IPS DF 4.7 (cell line): ENCODE results near the gene COL4A6.

Source experiments
- DNase-seq: peaks from one replicate; pipeline ENCODE4 v3.0.0-alpha.2; 2013; ENCODE audit warnings: low spot score; ENCODE audit errors: extremely low read depth

COL4A6 gene

GRCh38 chrX:108160309-108160708 lies 277.9 kb downstream of the COL4A6 start:
- DNase-seq, result no peak

- DNase-seq, result no peak
Measured at GRCh38 chrX:108159028-108159670, 279.1 kb downstream of the COL4A6 start.

GRCh38 chrX:108157628-108158027 lies 280.6 kb downstream of the COL4A6 start:
- no peak for DNase-seq

GRCh38 chrX:108156934-108157466 lies 281.2 kb downstream of the COL4A6 start:
- no peak for DNase-seq

GRCh38 chrX:108156082-108156481 lies 282.1 kb downstream of the COL4A6 start:
- DNase-seq, result no peak

- no peak for DNase-seq
Measured at GRCh38 chrX:108148524-108148923, 289.7 kb downstream of the COL4A6 start.

- DNase-seq, result no peak
Measured at GRCh38 chrX:108138814-108139702, 299.2 kb downstream of the COL4A6 start.

- DNase-seq, result no peak
Measured at GRCh38 chrX:108134724-108135123, 303.5 kb downstream of the COL4A6 start.

- no peak for DNase-seq
Measured at GRCh38 chrX:108132876-108133275, 305.3 kb downstream of the COL4A6 start.

GRCh38 chrX:108132034-108132433 lies 306.2 kb downstream of the COL4A6 start:
- DNase-seq, result no peak

GRCh38 chrX:108131471-108131870 lies 306.8 kb downstream of the COL4A6 start:
- DNase-seq, result no peak

GRCh38 chrX:108130889-108131288 lies 307.3 kb downstream of the COL4A6 start:
- no peak for DNase-seq

GRCh38 chrX:108127152-108127551 lies 311.1 kb downstream of the COL4A6 start:
- no peak for DNase-seq

GRCh38 chrX:108126661-108127060 lies 311.6 kb downstream of the COL4A6 start:
- DNase-seq, result no peak

- no peak for DNase-seq
Measured at GRCh38 chrX:108123591-108124366, 314.4 kb downstream of the COL4A6 start.

GRCh38 chrX:108122748-108123147 lies 315.5 kb downstream of the COL4A6 start:
- DNase-seq, result no peak

- no peak for DNase-seq
Measured at GRCh38 chrX:108121291-108121690, 316.9 kb downstream of the COL4A6 start.

- DNase-seq, result no peak
Measured at GRCh38 chrX:108117988-108118387, 320.2 kb downstream of the COL4A6 start.

GRCh38 chrX:108114541-108114940 lies 323.7 kb downstream of the COL4A6 start:
- no peak for DNase-seq
